Ascending aorta (tissue), 2 donors: ENCODE data around the gene CEP85. TPM values are rescaled to one million over a fixed set of nuclear protein-coding genes. Genes with fewer than 3 reads are reported as not detected.

Experiments
- DNase-seq, 2 donors: peaks; one replicate each; pipeline ENCODE4 v3.0.0-alpha.2; 2019; ENCODE audit warnings: low spot score in 2 of 2
- H3K27ac ChIP-seq, 2 donors: fragments of 200-600 bp; sonication (generic); one replicate each; pipeline ENCODE4 v1.5.1; 2016 to 2017; ENCODE audit warnings: mild to moderate bottlenecking in 1 of 2
- H3K27me3 ChIP-seq: fragments of 200-600 bp; sonication (generic); one replicate; pipeline ENCODE4 v1.5.1; 2017
- H3K36me3 ChIP-seq, 2 donors: fragments of 200-600 bp; sonication (generic); one replicate each; pipeline ENCODE4 v1.5.1; 2016
- H3K4me1 ChIP-seq, 2 donors: fragments of 200-600 bp; sonication (generic); one replicate each; pipeline ENCODE4 v1.5.1; 2016 to 2017; ENCODE audit warnings: mild to moderate bottlenecking in 1 of 2
- H3K4me3 ChIP-seq, 2 donors: fragments of 200-600 bp; sonication (generic); one replicate each; pipeline ENCODE4 v1.5.1; 2016 to 2017; ENCODE audit warnings: mild to moderate bottlenecking in 1 of 2
- H3K9me3 ChIP-seq, 2 donors: fragments of 200-600 bp; sonication (generic); one replicate each; pipeline ENCODE4 v1.5.1; 2016
- CTCF ChIP-seq, 3 experiments: fragments of 200-600 bp in 2 of 3; fragments of 450-650 bp in 1 of 3; sonication (generic) in 2 of 3; IDR thresholded peaks; one replicate each; pipeline ENCODE4 v1.5.1; 2016 to 2019; ENCODE audit warnings: antibody characterized with exemption in 3 of 3, mild to moderate bottlenecking in 1 of 3, moderate library complexity in 1 of 3
- intact Hi-C: fragments of 100-400 bp; cut with DNase I; formaldehyde crosslinking; loops from one replicate; pipeline ENCODE4 v1.15.1; 2023
- total RNA-seq: library from RNA; depleted of rRNA; stranded (reverse); fragments of >200 nt; gene quantifications from one replicate; pipeline ENCODE4 v1.1.0, GENCODE V29; 2016

Gene CEP85
- total RNA-seq, 1 donor from 2014 or later: 5.0 TPM

GRCh38 chr1:26314501-26314900, 80.5 kb downstream of the CEP85 start:
- Histone ChIP-seq H3K4me3 (no peak overlapping the region), H3K4me1 (no peaks in the 10 kb centered on the region), H3K36me3 (no peaks in the 10 kb centered on the region), H3K27ac (no peak overlapping the region), H3K27me3 (no peaks in the 10 kb centered on the region), H3K9me3 (no peaks in the 10 kb centered on the region)
- intact Hi-C loops: no loop called here
- no peak for TF ChIP-seq CTCF (IDR thresholded peaks at IDR 0.05)
- no peak for DNase-seq

GRCh38 chr1:26315874-26316850, 82.2 kb downstream of the CEP85 start:
- intact Hi-C loops: no loop called here
- TF ChIP-seq CTCF (IDR thresholded peaks at IDR 0.05): no peak
- Histone ChIP-seq H3K27me3 (no peaks in the 10 kb centered on the region), H3K4me3 (no peak overlapping the region), H3K36me3 (no peaks in the 10 kb centered on the region), H3K9me3 (no peaks in the 10 kb centered on the region), H3K27ac (no peak overlapping the region), H3K4me1 (peaks cover 0 to under 1% of the 10 kb centered on the region in 2 donors)
- no peak for DNase-seq

GRCh38 chr1:26317146-26317545, 83.1 kb downstream of the CEP85 start:
- no peaks in the 10 kb centered on the region for H3K27me3 ChIP-seq
- intact Hi-C loops: no loop called here
- no peak overlapping the region for H3K4me3 ChIP-seq
- no peaks in the 10 kb centered on the region for H3K36me3 ChIP-seq
- H3K9me3 ChIP-seq: no peaks in the 10 kb centered on the region
- TF ChIP-seq CTCF (IDR thresholded peaks at IDR 0.05): no peak
- DNase-seq: no peak
- H3K27ac ChIP-seq: no peak overlapping the region
- H3K4me1 ChIP-seq: peaks cover 0 to 3% of the 10 kb centered on the region in 2 donors

- Histone ChIP-seq H3K27me3 (no peaks in the 10 kb centered on the region), H3K36me3 (no peaks in the 10 kb centered on the region), H3K27ac (no peak within 1 kb of the TSS), H3K4me1 (peaks cover 0 to 3% of the 10 kb centered on the region in 2 donors), H3K4me3 (peak within 1 kb of the TSS in 1 of 2 donors; percentile 4), H3K9me3 (no peaks in the 10 kb centered on the region)
- no peak for DNase-seq
- no peak for TF ChIP-seq CTCF (IDR thresholded peaks at IDR 0.05)
- intact Hi-C loops: no loop called here
These were observed 83.8 kb downstream of the CEP85 start, which contains the start of gene CD52 for GRCh38 chr1:26317612-26318337. Gene CD52, plus strand, starts transcription at chr1:26317958. Its CDS starts 60 bp downstream, at chr1:26318018.

GRCh38 chr1:26318338-26319064, 84.5 kb downstream of the CEP85 start:
- H3K27ac ChIP-seq: no peak overlapping the region
- no peak for DNase-seq
- no peaks in the 10 kb centered on the region for H3K9me3 ChIP-seq
- H3K4me3 ChIP-seq: peak overlapping the region in 1 of 2 donors; percentile 4
- intact Hi-C loops: no loop called here
- peaks cover 0 to 3% of the 10 kb centered on the region in 2 donors for H3K4me1 ChIP-seq
- no peak for TF ChIP-seq CTCF (IDR thresholded peaks at IDR 0.05)
- no peaks in the 10 kb centered on the region for H3K36me3 ChIP-seq
- H3K27me3 ChIP-seq: no peaks in the 10 kb centered on the region
